Mesenchymal stem cell (in vitro differentiated cells and primary cell): ENCODE measurements around the gene OR10H5.
"Not testable (repeated sequence)": the region's sequence is repeated elsewhere in the genome, so short reads cannot be mapped to it uniquely, and the experiment has no call there.

ENCODE experiments used
- DNase-seq: peaks from one replicate; pipeline ENCODE4 v3.0.0-alpha.2; 2013
- H2AFZ ChIP-seq: one replicate; pipeline ENCODE4 v1.6.1; 2013; ENCODE audit warnings: low read depth, mild to moderate bottlenecking, control low read depth, inconsistent platforms, low read length, moderate library complexity
- H2AK5ac ChIP-seq: 2 replicates; pipeline ENCODE4 v1.6.1; 2013; ENCODE audit warnings: low read length, moderate library complexity, mild to moderate bottlenecking, inconsistent platforms; ENCODE audit not compliant: severe bottlenecking
- H2BK120ac ChIP-seq: one replicate; pipeline ENCODE4 v1.6.1; 2013; ENCODE audit warnings: low read depth, mild to moderate bottlenecking, inconsistent platforms, low read length, moderate library complexity
- H2BK12ac ChIP-seq, 2 experiments: one replicate each; pipeline ENCODE4 v1.6.1; 2013; ENCODE audit warnings: inconsistent platforms in 2 of 2, low read length in 2 of 2, mild to moderate bottlenecking in 2 of 2, moderate library complexity in 2 of 2, control low read depth in 1 of 2
- H2BK15ac ChIP-seq: one replicate; pipeline ENCODE4 v1.6.1; 2013; ENCODE audit warnings: mild to moderate bottlenecking, low read depth, inconsistent platforms; ENCODE audit not compliant: poor library complexity, severe bottlenecking
- H2BK5ac ChIP-seq: 2 replicates; pipeline ENCODE4 v1.6.1; 2013; ENCODE audit warnings: low read depth, mild to moderate bottlenecking, low read length, control low read depth, inconsistent platforms; ENCODE audit not compliant: poor library complexity, severe bottlenecking
- H3K14ac ChIP-seq, 2 experiments: one replicate each; pipeline ENCODE4 v1.6.1; 2013; ENCODE audit warnings: inconsistent platforms in 2 of 2, low read length in 2 of 2, control low read depth in 1 of 2, mild to moderate bottlenecking in 1 of 2, moderate library complexity in 1 of 2
- H3K18ac ChIP-seq, 2 experiments: one replicate each; pipeline ENCODE4 v1.6.1; 2013; ENCODE audit warnings: inconsistent platforms in 2 of 2, low read length in 2 of 2, control low read depth in 1 of 2, low read depth in 1 of 2, mild to moderate bottlenecking in 1 of 2
- H3K23ac ChIP-seq, 2 experiments: one replicate each; pipeline ENCODE4 v1.6.1; 2013; ENCODE audit warnings: inconsistent platforms in 2 of 2, low read length in 2 of 2, mild to moderate bottlenecking in 2 of 2, moderate library complexity in 2 of 2, control low read depth in 1 of 2
- H3K27ac ChIP-seq: 2 replicates; pipeline ENCODE4 v1.5.1; 2013; ENCODE audit warnings: mild to moderate bottlenecking, moderate library complexity, low read length, control low read depth, inconsistent platforms; ENCODE audit not compliant: poor library complexity, severe bottlenecking
- H3K27me3 ChIP-seq, 2 experiments: 2 replicates each; pipeline versions ENCODE4 v1.6.1 to v1.7.0; 2013; ENCODE audit warnings: low read length in 2 of 2, mild to moderate bottlenecking in 2 of 2, moderate library complexity in 2 of 2, control low read depth in 1 of 2, inconsistent platforms in 1 of 2; ENCODE audit not compliant: control insufficient read depth in 1 of 2, insufficient read depth in 1 of 2
- H3K36me3 ChIP-seq, 2 experiments: 2 replicates each; pipeline versions ENCODE4 v1.6.1 to v1.7.0; 2013; ENCODE audit warnings: low read length in 2 of 2, control low read depth in 1 of 2, inconsistent platforms in 1 of 2, low read depth in 1 of 2, mild to moderate bottlenecking in 1 of 2; ENCODE audit not compliant: insufficient read depth in 2 of 2, control insufficient read depth in 1 of 2
- H3K4ac ChIP-seq, 2 experiments: one replicate each; pipeline ENCODE4 v1.6.1; 2013; ENCODE audit warnings: inconsistent platforms in 2 of 2, low read length in 2 of 2, mild to moderate bottlenecking in 2 of 2, moderate library complexity in 2 of 2, control low read depth in 1 of 2, low read depth in 1 of 2
- H3K4me1 ChIP-seq: 2 replicates; pipeline ENCODE4 v1.6.1; 2013; ENCODE audit warnings: low read depth, low read length, control low read depth; ENCODE audit not compliant: control insufficient read depth, insufficient read depth
- H3K4me2 ChIP-seq: 2 replicates; pipeline ENCODE4 v1.6.1; 2013; ENCODE audit warnings: low read length, mild to moderate bottlenecking, inconsistent platforms; ENCODE audit not compliant: poor library complexity, severe bottlenecking
- H3K4me3 ChIP-seq, 2 experiments: 2 replicates each; pipeline versions ENCODE4 v1.5.1 to v1.7.0; 2013; ENCODE audit warnings: low read length in 2 of 2, mild to moderate bottlenecking in 2 of 2, control low read depth in 1 of 2, low read depth in 1 of 2; ENCODE audit not compliant: insufficient read depth in 1 of 2
- H3K79me1 ChIP-seq: replicated peaks from 2 replicates; pipeline ENCODE4 v1.6.1; 2013; ENCODE audit warnings: mild to moderate bottlenecking, control low read depth, low read length, inconsistent platforms; ENCODE audit not compliant: poor library complexity, severe bottlenecking
- H3K9ac ChIP-seq: 2 replicates; pipeline ENCODE4 v1.7.0; 2013; ENCODE audit warnings: mild to moderate bottlenecking, low read length, moderate library complexity
- H3K9me3 ChIP-seq: 2 replicates; pipeline ENCODE4 v1.7.0; 2013; ENCODE audit warnings: mild to moderate bottlenecking, low read length; ENCODE audit not compliant: control insufficient read depth
- H4K8ac ChIP-seq: one replicate; pipeline ENCODE4 v1.6.1; 2013; ENCODE audit warnings: inconsistent platforms, mild to moderate bottlenecking, low read length, moderate library complexity
- H4K91ac ChIP-seq: one replicate; pipeline ENCODE4 v1.6.1; 2013; ENCODE audit warnings: mild to moderate bottlenecking, low read length, inconsistent platforms
- WGBS: methylation state at CpG from one replicate; pipeline ENCODE4 v1.1.7; 2013; ENCODE audit warnings: mixed read lengths; 5-methylcytosine and 5-hydroxymethylcytosine counted together

Gene OR10H5

GRCh38 chr19:15829306-15829698, 41.8 kb downstream of the OR10H5 start:
- H3K14ac ChIP-seq: no peak overlapping the region
- H3K27ac ChIP-seq: no peak overlapping the region
- no peaks in the 10 kb centered on the region for H3K9me3 ChIP-seq
- H2BK12ac ChIP-seq: no peak overlapping the region
- no peak overlapping the region for H3K18ac ChIP-seq
- H3K27me3 ChIP-seq: peaks cover 0 to 13% of the 10 kb centered on the region in 2 experiments
- H2AFZ ChIP-seq: no peak overlapping the region
- no peak overlapping the region for H3K9ac ChIP-seq
- no peak overlapping the region for H4K91ac ChIP-seq
- H3K79me1 ChIP-seq: no peaks in the 10 kb centered on the region
- DNase-seq: no peak
- H3K4me3 ChIP-seq: no peak overlapping the region
- 77% methylated on average over 10 of the region's 10 CpGs for WGBS
- H3K36me3 ChIP-seq: no peaks in the 10 kb centered on the region
- H2BK120ac ChIP-seq: no peak overlapping the region
- no peak overlapping the region for H2BK5ac ChIP-seq
- H3K4ac ChIP-seq: no peak overlapping the region
- no peak overlapping the region for H4K8ac ChIP-seq
- no peak overlapping the region for H2BK15ac ChIP-seq
- no peak overlapping the region for H3K23ac ChIP-seq
- no peaks in the 10 kb centered on the region for H3K4me1 ChIP-seq
- no peak overlapping the region for H2AK5ac ChIP-seq
- no peak overlapping the region for H3K4me2 ChIP-seq

DNA sequence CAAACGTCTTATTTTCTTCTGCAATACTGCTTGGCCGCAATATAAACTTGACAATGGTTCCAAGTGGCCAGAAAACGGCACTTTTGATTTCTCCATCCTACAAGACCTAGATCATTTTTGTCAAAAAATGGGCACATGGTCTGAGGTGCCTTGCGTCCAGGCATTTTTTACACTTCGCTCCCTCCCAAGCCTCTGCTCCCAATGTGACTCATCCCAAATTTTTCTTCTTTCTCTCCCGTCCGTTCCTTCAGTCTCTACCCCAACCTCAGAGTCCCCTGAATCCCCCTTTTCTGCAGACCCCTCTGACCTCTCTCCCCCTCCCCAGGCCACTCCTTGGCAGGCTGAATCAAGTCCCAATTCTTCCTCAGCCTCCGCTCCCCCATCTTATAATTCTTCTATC, 42.3 kb downstream of the OR10H5 start:
- Histone ChIP-seq H2BK5ac (no peak overlapping the region), H3K18ac (no peak overlapping the region), H2BK12ac (no peak overlapping the region), H3K4me1 (no peaks in the 10 kb centered on the region), H3K27me3 (peaks cover 0 to 13% of the 10 kb centered on the region in 2 experiments), H2BK15ac (no peak overlapping the region), H2AK5ac (no peak overlapping the region), H4K91ac (no peak overlapping the region), H3K4ac (no peak overlapping the region), H4K8ac (no peak overlapping the region), H3K9ac (no peak overlapping the region), H3K36me3 (no peaks in the 10 kb centered on the region), H3K27ac (no peak overlapping the region), H3K4me3 (no peak overlapping the region), H3K23ac (no peak overlapping the region), H3K79me1 (no peaks in the 10 kb centered on the region), H2BK120ac (no peak overlapping the region), H3K4me2 (no peak overlapping the region), H3K9me3 (no peaks in the 10 kb centered on the region), H3K14ac (no peak overlapping the region), H2AFZ (no peak overlapping the region)
- 80% methylated on average over 8 of the region's 8 CpGs for WGBS
- DNase-seq: no peak

DNA sequence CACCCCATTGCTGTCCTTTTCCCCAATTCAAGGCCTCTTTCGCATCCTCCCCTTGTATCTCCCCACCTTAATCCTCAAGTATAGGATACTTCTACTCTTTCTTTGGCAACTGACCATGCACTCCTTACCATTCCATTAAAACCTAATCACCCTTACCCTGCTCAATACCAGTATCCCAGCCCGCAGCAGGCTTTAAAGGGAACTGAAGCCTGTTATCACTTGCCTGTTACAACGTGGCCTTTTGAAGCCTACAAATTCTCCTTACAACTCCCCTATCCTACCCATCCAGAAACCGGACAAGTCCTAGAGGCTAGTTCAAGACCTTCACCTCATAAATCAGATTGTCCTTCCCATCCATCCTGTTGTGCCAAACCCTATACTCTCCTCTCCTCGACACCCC, 44.2 kb downstream of the OR10H5 start:
- Histone ChIP-seq H3K18ac (no peak overlapping the region), H3K9ac (no peak overlapping the region), H4K91ac (no peak overlapping the region), H2BK120ac (no peak overlapping the region), H3K9me3 (no peaks in the 10 kb centered on the region), H2AFZ (no peak overlapping the region), H3K23ac (no peak overlapping the region), H2BK12ac (no peak overlapping the region), H2BK15ac (no peak overlapping the region), H3K27ac (no peak overlapping the region), H3K79me1 (no peaks in the 10 kb centered on the region), H3K4me3 (no peak overlapping the region), H3K14ac (no peak overlapping the region), H2BK5ac (no peak overlapping the region), H3K27me3 (peaks cover 0 to 13% of the 10 kb centered on the region in 2 experiments), H2AK5ac (no peak overlapping the region), H3K4me2 (no peak overlapping the region), H3K4me1 (no peaks in the 10 kb centered on the region), H3K4ac (no peak overlapping the region), H4K8ac (no peak overlapping the region), H3K36me3 (no peaks in the 10 kb centered on the region)
- no peak for DNase-seq
- WGBS: 60% methylated on average over 5 of the region's 5 CpGs

DNA sequence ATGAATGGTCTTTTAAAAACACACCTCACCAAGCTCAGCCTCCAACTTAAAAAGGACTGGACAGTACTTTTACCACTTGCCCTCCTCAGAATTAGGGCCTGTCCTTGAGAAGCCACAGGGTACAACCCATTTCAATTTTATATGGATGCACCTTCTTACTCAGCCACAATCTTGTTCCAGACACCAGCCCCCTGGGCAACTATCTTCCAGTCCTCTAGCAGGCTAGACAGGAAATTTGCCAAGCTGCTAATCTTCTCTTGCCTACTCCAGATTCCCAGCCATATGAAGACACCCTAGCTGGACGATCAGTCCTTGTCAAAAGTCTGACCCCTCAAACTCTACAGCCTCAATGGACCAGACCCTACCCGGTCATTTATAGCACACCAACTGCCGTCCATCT, 46.8 kb downstream of the OR10H5 start:
- not testable (repeated sequence) for H4K8ac ChIP-seq, H3K79me1 ChIP-seq, H3K18ac ChIP-seq, H3K4me3 ChIP-seq, H3K9ac ChIP-seq, H3K4ac ChIP-seq, H3K9me3 ChIP-seq, H2BK12ac ChIP-seq, DNase-seq, H3K4me2 ChIP-seq, H2BK5ac ChIP-seq, H3K27ac ChIP-seq, H3K4me1 ChIP-seq, H2BK15ac ChIP-seq, H3K23ac ChIP-seq, H2BK120ac ChIP-seq, H3K27me3 ChIP-seq, H2AFZ ChIP-seq, H2AK5ac ChIP-seq, H3K36me3 ChIP-seq, H4K91ac ChIP-seq, H3K14ac ChIP-seq
- 57% methylated on average over 3 of the region's 3 CpGs for WGBS
